Body of pancreas (tissue), 4 donors: ENCODE results near the gene PAM16. TPM values are rescaled to one million over a fixed set of nuclear protein-coding genes. Genes with fewer than 3 reads are reported as not detected.
A peak's percentile ranks its signal among the peaks of the same experiment; 100 is the strongest.

ENCODE experiments used
- ATAC-seq: fragments of 150-250 bp; one replicate; pipeline ENCODE4 v1.9.1; 2016
- DNase-seq, 4 donors: peaks; one replicate each; pipeline ENCODE4 v3.0.0-alpha.2; 2019
- H3K27ac ChIP-seq, 4 donors: fragments of 200-600 bp; sonication (generic); 1 replicate in 3 of 4; 2 replicates in 1 of 4; pipeline versions ENCODE4 v1.5.1 to v1.6.1; 2016 to 2019; ENCODE audit warnings: mild to moderate bottlenecking in 1 of 4, mixed read lengths in 1 of 4, moderate library complexity in 1 of 4
- H3K27me3 ChIP-seq, 2 donors: fragments of 200-600 bp; sonication (generic); one replicate each; pipeline ENCODE4 v1.6.0; 2016; ENCODE audit warnings: mild to moderate bottlenecking in 1 of 2
- H3K36me3 ChIP-seq, 2 donors: fragments of 200-600 bp; sonication (generic); replicated peaks in 1 of 2; 2 replicates each; pipeline ENCODE4 v1.5.1; 2016; ENCODE audit warnings: low read depth in 2 of 2; ENCODE audit not compliant: insufficient read depth in 1 of 2
- H3K4me1 ChIP-seq: fragments of 200-600 bp; sonication (generic); one replicate; pipeline ENCODE4 v1.6.0; 2016
- H3K4me3 ChIP-seq, 2 donors: fragments of 200-600 bp; sonication (generic); 1 replicate in 1 of 2; 2 replicates in 1 of 2; pipeline ENCODE4 v1.5.1; 2016 to 2019
- H3K9me3 ChIP-seq, 3 donors: fragments of 200-600 bp; sonication (generic); 1 replicate in 2 of 3; 2 replicates in 1 of 3; pipeline ENCODE4 v1.5.1; 2016
- POLR2A ChIP-seq, 3 donors: fragments of 450-650 bp; IDR thresholded peaks; one replicate each; pipeline ENCODE4 v1.6.1; 2016; ENCODE audit warnings: antibody characterized with exemption in 3 of 3, mild to moderate bottlenecking in 2 of 3
- WGBS, 2 donors: methylation state at CpG; one replicate each; pipeline ENCODE4 v1.1.5; 2017; 5-methylcytosine and 5-hydroxymethylcytosine counted together
- intact Hi-C: fragments of 100-400 bp; cut with DNase I; formaldehyde crosslinking; loops from one replicate; pipeline ENCODE4 v1.15.1; 2023
- total RNA-seq, 2 donors: library from RNA; depleted of rRNA; stranded (reverse); fragments of >200 nt; gene quantifications; one replicate each; pipeline ENCODE4 v1.1.0, GENCODE V29; 2016
- TF ChIP-seq, protein P1 (sequence below), 7 experiments: fragments of 450-650 bp in 4 of 7; fragments of 200-600 bp in 3 of 7; sonication (generic) in 3 of 7; IDR thresholded peaks; one replicate each; pipeline ENCODE4 v1.5.1; 2016 to 2019; ENCODE audit warnings: antibody characterized with exemption in 7 of 7

The PAM16 gene
- total RNA-seq, 2 donors from 2014 or later, result 25.9 to 27.7 TPM

DNA sequence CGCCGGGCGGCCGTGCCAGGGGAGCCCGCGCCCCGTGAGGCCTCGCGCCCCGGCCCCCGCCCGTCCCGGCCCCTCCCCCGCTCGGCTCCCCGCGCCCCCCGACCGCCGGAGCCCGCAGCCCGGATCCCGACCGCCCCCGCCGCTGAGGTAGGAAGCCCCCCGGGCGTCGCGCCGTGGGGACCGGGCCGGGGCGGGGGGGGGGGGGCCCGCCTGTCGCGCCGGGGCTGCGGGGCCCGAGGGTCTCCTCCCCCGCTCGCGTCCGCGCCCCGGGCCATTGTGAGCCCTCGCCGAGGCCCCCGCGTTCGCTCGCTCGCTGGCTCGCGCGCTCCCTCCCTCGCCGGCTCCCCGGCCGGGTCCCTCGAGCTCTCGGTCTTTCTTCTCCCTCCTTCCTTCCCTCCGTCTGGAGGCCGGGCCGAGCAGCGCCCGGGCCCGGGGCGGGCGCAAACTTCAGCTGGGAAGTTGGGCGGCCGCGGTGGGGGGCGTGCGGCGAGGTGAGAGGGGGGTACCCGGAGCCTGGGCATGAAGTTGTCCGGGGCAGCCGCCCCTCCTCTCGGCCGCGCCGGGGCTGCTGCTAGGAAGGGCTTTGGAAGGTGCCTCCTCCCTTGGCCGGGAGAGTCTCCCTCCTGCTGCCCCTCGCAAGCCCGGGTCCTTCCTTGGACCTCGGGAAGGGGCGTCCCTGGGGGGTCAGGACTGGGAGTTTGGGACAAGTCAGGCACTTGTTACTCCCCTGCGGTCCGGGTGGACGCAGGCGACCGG lies 34.8 kb downstream of the PAM16 start:
- no peak for TF ChIP-seq POLR2A (IDR thresholded peaks at IDR 0.05)
- TF ChIP-seq, protein P1, sequence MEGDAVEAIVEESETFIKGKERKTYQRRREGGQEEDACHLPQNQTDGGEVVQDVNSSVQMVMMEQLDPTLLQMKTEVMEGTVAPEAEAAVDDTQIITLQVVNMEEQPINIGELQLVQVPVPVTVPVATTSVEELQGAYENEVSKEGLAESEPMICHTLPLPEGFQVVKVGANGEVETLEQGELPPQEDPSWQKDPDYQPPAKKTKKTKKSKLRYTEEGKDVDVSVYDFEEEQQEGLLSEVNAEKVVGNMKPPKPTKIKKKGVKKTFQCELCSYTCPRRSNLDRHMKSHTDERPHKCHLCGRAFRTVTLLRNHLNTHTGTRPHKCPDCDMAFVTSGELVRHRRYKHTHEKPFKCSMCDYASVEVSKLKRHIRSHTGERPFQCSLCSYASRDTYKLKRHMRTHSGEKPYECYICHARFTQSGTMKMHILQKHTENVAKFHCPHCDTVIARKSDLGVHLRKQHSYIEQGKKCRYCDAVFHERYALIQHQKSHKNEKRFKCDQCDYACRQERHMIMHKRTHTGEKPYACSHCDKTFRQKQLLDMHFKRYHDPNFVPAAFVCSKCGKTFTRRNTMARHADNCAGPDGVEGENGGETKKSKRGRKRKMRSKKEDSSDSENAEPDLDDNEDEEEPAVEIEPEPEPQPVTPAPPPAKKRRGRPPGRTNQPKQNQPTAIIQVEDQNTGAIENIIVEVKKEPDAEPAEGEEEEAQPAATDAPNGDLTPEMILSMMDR (IDR thresholded peaks at IDR 0.05), result no peak
- WGBS, 2 donors, result 5 to 7% methylated on average over 8 to 38 of the region's 93 CpGs
- DNase-seq (no peak), ATAC-seq (peak; percentile 6)
- Histone ChIP-seq H3K27me3 (no peaks in the 10 kb centered on the region), H3K4me1 (peaks cover 71% of the 10 kb centered on the region), H3K9me3 (no peaks in the 10 kb centered on the region), H3K36me3 (no peaks in the 10 kb centered on the region), H3K27ac (peak overlapping the region; percentile 74 to 91 (median 87)), H3K4me3 (peak overlapping the region; percentile 1 to 13)
- intact Hi-C loops, result loop anchor here (5.0 kb wide), 1 partner anchor 44 kb away; the partner anchor contains the start of gene TFAP4

DNA sequence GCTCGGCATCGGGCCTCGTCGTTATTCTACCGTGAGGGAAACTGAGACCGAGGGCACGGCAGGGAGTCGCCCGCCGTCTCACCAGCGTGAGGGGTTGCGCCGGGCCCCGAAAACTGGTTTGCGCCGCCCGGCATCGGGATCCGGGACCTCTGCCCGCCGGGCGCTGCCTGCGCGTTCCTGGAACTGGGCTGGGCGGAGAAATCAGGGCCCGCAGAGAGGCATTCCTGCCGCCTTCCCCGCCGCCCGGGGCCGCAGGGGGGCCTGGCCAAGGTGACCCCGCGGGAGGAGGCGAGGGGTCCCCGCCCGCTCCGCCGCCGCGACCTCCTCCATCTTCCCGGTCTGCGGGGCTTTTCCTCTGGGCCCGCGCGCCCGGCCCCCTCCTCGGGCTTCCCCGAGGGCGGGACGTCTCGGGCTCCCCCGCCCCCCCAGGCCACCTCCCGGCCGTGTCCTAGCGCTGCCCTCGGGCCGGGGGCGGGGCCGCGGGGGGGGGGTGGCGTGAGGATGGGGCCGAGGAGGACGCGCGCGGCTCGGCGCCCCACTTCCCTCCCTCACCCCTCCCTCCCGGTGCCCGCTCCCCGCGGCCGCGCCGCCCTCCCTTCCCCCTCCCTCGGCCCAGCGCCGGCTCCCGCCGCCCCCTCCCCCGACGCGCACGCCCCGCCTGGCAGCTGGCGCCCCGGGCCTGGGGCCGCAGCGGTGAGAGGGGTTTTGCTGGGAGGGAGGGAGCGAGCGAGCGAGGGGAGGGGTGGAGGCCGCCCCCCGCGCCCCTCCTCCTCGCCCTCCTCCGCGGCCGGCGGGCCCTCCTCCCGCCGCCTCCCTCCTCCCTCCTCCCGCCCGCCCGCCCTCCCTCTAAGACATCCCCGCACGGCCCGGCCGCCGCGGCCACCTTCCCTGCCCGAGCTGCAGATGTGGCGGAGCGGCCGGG lies 35.7 kb downstream of the PAM16 start, which contains the start of gene GLIS2:
GLIS2 (plus strand) TSS at position 882 of the 922 bp plus-strand sequence. CDS start 16,214 bp downstream, outside the sequence.
- H3K36me3 ChIP-seq, result no peaks in the 10 kb centered on the region
- WGBS, 2 donors, result 1% methylated on average over 62 of the region's 115 CpGs; no CpG with 5 or more reads in 1 of the 2 donors
- peak; percentile 63 for ATAC-seq
- H3K27me3 ChIP-seq, result no peaks in the 10 kb centered on the region
- peaks cover 62% of the 10 kb centered on the region for H3K4me1 ChIP-seq
- intact Hi-C loops, result loop anchor here (5.0 kb wide), 1 partner anchor 43 kb away; the partner anchor contains the start of gene TFAP4
- TF ChIP-seq, protein P1 (IDR thresholded peaks at IDR 0.05), result peak in 1 of 7 experiments; percentile 8
- TF ChIP-seq POLR2A (IDR thresholded peaks at IDR 0.05), result peak; percentile 49 to 71 (median 69)
- peak; percentile 59 to 80 (median 76) for DNase-seq
- H3K9me3 ChIP-seq, result no peaks in the 10 kb centered on the region
- peak within 1 kb of the TSS; percentile 74 to 91 (median 88) for H3K27ac ChIP-seq
- peak within 1 kb of the TSS; percentile 1 to 31 for H3K4me3 ChIP-seq

DNA sequence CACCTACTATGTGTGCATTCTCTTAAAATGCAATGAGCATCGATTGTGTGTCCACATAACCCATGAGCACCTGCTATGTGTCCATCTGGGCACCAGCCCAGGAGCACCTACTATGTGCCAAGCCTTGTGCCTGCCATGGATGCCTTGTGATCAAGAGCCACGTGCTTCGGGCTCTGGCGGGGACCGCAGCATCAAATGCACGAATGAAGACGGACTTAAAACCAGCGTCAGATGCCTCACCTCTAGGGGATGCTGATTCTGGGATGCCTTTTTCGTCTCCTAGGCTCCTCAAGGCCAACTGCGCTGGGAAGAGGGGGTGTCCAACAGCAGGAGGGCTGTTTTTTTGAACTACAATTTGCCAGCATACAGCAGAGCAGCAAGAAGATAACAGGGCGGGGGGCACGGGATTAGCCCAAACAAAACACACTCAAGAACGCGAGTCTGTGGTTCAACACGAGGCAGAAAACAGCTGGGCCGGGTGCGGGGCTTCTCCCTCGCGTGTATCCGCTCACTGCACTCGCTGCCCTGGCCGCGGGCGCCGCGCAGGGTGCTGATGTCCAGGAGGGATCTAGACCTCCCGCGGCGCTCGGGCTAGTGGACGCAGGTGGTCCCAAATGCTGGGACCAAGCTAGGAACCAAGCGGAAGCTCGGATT lies 36.5 kb downstream of the PAM16 start:
- TF ChIP-seq, protein P1 (IDR thresholded peaks at IDR 0.05), result peak in 1 of 7 experiments; percentile 19
- no peak for TF ChIP-seq POLR2A (IDR thresholded peaks at IDR 0.05)
- peak; percentile 1 for ATAC-seq
- intact Hi-C loops, result loop anchor here (5.0 kb wide), 1 partner anchor 42 kb away; the partner anchor contains the start of gene TFAP4
- Histone ChIP-seq H3K27ac (peak overlapping the region; percentile 69 to 91 (median 88)), H3K4me1 (peaks cover 60% of the 10 kb centered on the region), H3K9me3 (no peaks in the 10 kb centered on the region), H3K27me3 (no peaks in the 10 kb centered on the region), H3K4me3 (no peak overlapping the region), H3K36me3 (no peaks in the 10 kb centered on the region)
- DNase-seq, result peak in 2 of 4 donors; percentile 27 to 47
- 2 to 6% methylated on average over 7 to 33 of the region's 33 CpGs for WGBS, 2 donors
